Mesenchymal stem cell (in vitro differentiated cells and primary cell): ENCODE measurements around the gene FNBP1.

Experiments used
- DNase-seq: peaks from one replicate; pipeline ENCODE4 v3.0.0-alpha.2; 2013
- H2AFZ ChIP-seq: one replicate; pipeline ENCODE4 v1.6.1; 2013; ENCODE audit warnings: low read depth, mild to moderate bottlenecking, control low read depth, inconsistent platforms, low read length, moderate library complexity
- H2AK5ac ChIP-seq: 2 replicates; pipeline ENCODE4 v1.6.1; 2013; ENCODE audit warnings: low read length, moderate library complexity, mild to moderate bottlenecking, inconsistent platforms; ENCODE audit not compliant: severe bottlenecking
- H2BK120ac ChIP-seq: one replicate; pipeline ENCODE4 v1.6.1; 2013; ENCODE audit warnings: low read depth, mild to moderate bottlenecking, inconsistent platforms, low read length, moderate library complexity
- H2BK12ac ChIP-seq, 2 experiments: one replicate each; pipeline ENCODE4 v1.6.1; 2013; ENCODE audit warnings: inconsistent platforms in 2 of 2, low read length in 2 of 2, mild to moderate bottlenecking in 2 of 2, moderate library complexity in 2 of 2, control low read depth in 1 of 2
- H2BK15ac ChIP-seq: one replicate; pipeline ENCODE4 v1.6.1; 2013; ENCODE audit warnings: mild to moderate bottlenecking, low read depth, inconsistent platforms; ENCODE audit not compliant: poor library complexity, severe bottlenecking
- H2BK5ac ChIP-seq: 2 replicates; pipeline ENCODE4 v1.6.1; 2013; ENCODE audit warnings: low read depth, mild to moderate bottlenecking, low read length, control low read depth, inconsistent platforms; ENCODE audit not compliant: poor library complexity, severe bottlenecking
- H3K14ac ChIP-seq, 2 experiments: one replicate each; pipeline ENCODE4 v1.6.1; 2013; ENCODE audit warnings: inconsistent platforms in 2 of 2, low read length in 2 of 2, control low read depth in 1 of 2, mild to moderate bottlenecking in 1 of 2, moderate library complexity in 1 of 2
- H3K18ac ChIP-seq, 2 experiments: one replicate each; pipeline ENCODE4 v1.6.1; 2013; ENCODE audit warnings: inconsistent platforms in 2 of 2, low read length in 2 of 2, control low read depth in 1 of 2, low read depth in 1 of 2, mild to moderate bottlenecking in 1 of 2
- H3K23ac ChIP-seq, 2 experiments: one replicate each; pipeline ENCODE4 v1.6.1; 2013; ENCODE audit warnings: inconsistent platforms in 2 of 2, low read length in 2 of 2, mild to moderate bottlenecking in 2 of 2, moderate library complexity in 2 of 2, control low read depth in 1 of 2
- H3K27ac ChIP-seq: 2 replicates; pipeline ENCODE4 v1.5.1; 2013; ENCODE audit warnings: mild to moderate bottlenecking, moderate library complexity, low read length, control low read depth, inconsistent platforms; ENCODE audit not compliant: poor library complexity, severe bottlenecking
- H3K27me3 ChIP-seq, 2 experiments: 2 replicates each; pipeline versions ENCODE4 v1.6.1 to v1.7.0; 2013; ENCODE audit warnings: low read length in 2 of 2, mild to moderate bottlenecking in 2 of 2, moderate library complexity in 2 of 2, control low read depth in 1 of 2, inconsistent platforms in 1 of 2; ENCODE audit not compliant: control insufficient read depth in 1 of 2, insufficient read depth in 1 of 2
- H3K36me3 ChIP-seq, 2 experiments: 2 replicates each; pipeline versions ENCODE4 v1.6.1 to v1.7.0; 2013; ENCODE audit warnings: low read length in 2 of 2, control low read depth in 1 of 2, inconsistent platforms in 1 of 2, low read depth in 1 of 2, mild to moderate bottlenecking in 1 of 2; ENCODE audit not compliant: insufficient read depth in 2 of 2, control insufficient read depth in 1 of 2
- H3K4ac ChIP-seq, 2 experiments: one replicate each; pipeline ENCODE4 v1.6.1; 2013; ENCODE audit warnings: inconsistent platforms in 2 of 2, low read length in 2 of 2, mild to moderate bottlenecking in 2 of 2, moderate library complexity in 2 of 2, control low read depth in 1 of 2, low read depth in 1 of 2
- H3K4me1 ChIP-seq: 2 replicates; pipeline ENCODE4 v1.6.1; 2013; ENCODE audit warnings: low read depth, low read length, control low read depth; ENCODE audit not compliant: control insufficient read depth, insufficient read depth
- H3K4me2 ChIP-seq: 2 replicates; pipeline ENCODE4 v1.6.1; 2013; ENCODE audit warnings: low read length, mild to moderate bottlenecking, inconsistent platforms; ENCODE audit not compliant: poor library complexity, severe bottlenecking
- H3K4me3 ChIP-seq, 2 experiments: 2 replicates each; pipeline versions ENCODE4 v1.5.1 to v1.7.0; 2013; ENCODE audit warnings: low read length in 2 of 2, mild to moderate bottlenecking in 2 of 2, control low read depth in 1 of 2, low read depth in 1 of 2; ENCODE audit not compliant: insufficient read depth in 1 of 2
- H3K79me1 ChIP-seq: replicated peaks from 2 replicates; pipeline ENCODE4 v1.6.1; 2013; ENCODE audit warnings: mild to moderate bottlenecking, control low read depth, low read length, inconsistent platforms; ENCODE audit not compliant: poor library complexity, severe bottlenecking
- H3K9ac ChIP-seq: 2 replicates; pipeline ENCODE4 v1.7.0; 2013; ENCODE audit warnings: mild to moderate bottlenecking, low read length, moderate library complexity
- H3K9me3 ChIP-seq: 2 replicates; pipeline ENCODE4 v1.7.0; 2013; ENCODE audit warnings: mild to moderate bottlenecking, low read length; ENCODE audit not compliant: control insufficient read depth
- H4K8ac ChIP-seq: one replicate; pipeline ENCODE4 v1.6.1; 2013; ENCODE audit warnings: inconsistent platforms, mild to moderate bottlenecking, low read length, moderate library complexity
- H4K91ac ChIP-seq: one replicate; pipeline ENCODE4 v1.6.1; 2013; ENCODE audit warnings: mild to moderate bottlenecking, low read length, inconsistent platforms
- WGBS: methylation state at CpG from one replicate; pipeline ENCODE4 v1.1.7; 2013; ENCODE audit warnings: mixed read lengths; 5-methylcytosine and 5-hydroxymethylcytosine counted together

FNBP1 gene

DNA sequence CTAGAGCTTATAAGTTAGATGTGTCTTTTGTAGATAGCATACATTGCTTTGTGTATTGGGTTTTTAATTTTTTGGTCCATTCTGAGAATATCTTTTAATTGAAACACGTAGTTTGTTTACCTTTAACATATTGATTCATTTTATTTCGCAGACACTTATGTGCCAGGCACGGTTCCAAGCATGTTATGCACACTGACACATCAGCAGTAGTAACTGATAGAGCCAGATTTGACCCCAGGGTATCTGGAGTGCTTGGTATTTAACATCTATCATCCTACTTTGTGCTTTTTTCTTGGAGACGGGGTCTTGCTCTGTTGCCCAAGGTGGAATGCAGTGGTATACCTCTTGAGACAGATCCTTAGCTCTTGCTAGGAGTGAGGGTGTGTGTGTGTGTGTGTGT, 135.8 kb downstream of the FNBP1 start:
- Histone ChIP-seq H2AFZ (no peak overlapping the region), H3K27ac (no peak overlapping the region), H3K9ac (no peak overlapping the region), H4K8ac (no peak overlapping the region), H2BK15ac (no peak overlapping the region), H3K27me3 (no peaks in the 10 kb centered on the region), H3K4me1 (peaks cover 5% of the 10 kb centered on the region), H2BK5ac (no peak overlapping the region), H2BK12ac (no peak overlapping the region), H3K4me3 (no peak overlapping the region), H4K91ac (no peak overlapping the region), H2BK120ac (no peak overlapping the region), H3K23ac (no peak overlapping the region), H3K18ac (no peak overlapping the region), H3K14ac (no peak overlapping the region), H3K79me1 (no peaks in the 10 kb centered on the region), H3K4me2 (no peak overlapping the region), H3K4ac (no peak overlapping the region), H2AK5ac (no peak overlapping the region), H3K36me3 (peaks cover 0 to 43% of the 10 kb centered on the region in 2 experiments), H3K9me3 (no peaks in the 10 kb centered on the region)
- WGBS: 97% methylated on average over 3 of the region's 4 CpGs
- DNase-seq: no peak

DNA sequence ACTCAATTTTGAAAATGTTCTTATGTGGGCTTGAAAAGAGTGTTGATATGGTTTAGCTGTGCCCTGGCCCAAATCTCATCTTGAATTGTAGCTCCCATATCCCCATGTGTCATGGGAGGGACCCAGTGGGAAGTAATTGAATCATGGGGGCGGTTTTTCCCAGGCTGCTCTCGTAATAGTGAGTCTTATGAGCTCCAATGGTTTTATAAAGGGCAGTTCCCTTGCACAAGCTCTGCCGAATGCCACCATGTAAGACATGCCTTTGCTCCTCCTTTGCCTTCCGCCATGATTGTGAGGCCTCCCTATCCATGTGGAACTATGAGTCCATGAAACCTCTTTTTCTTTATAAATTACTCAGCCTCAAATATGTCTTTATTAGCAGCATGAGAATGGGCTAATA, 136.7 kb downstream of the FNBP1 start:
- Histone ChIP-seq H3K9me3 (no peaks in the 10 kb centered on the region), H3K27ac (no peak overlapping the region), H3K4me2 (no peak overlapping the region), H3K23ac (no peak overlapping the region), H2AFZ (no peak overlapping the region), H3K27me3 (no peaks in the 10 kb centered on the region), H4K91ac (no peak overlapping the region), H2BK12ac (no peak overlapping the region), H3K18ac (no peak overlapping the region), H3K79me1 (no peaks in the 10 kb centered on the region), H3K4me1 (peaks cover 5% of the 10 kb centered on the region), H2AK5ac (no peak overlapping the region), H3K36me3 (peaks cover 0 to 49% of the 10 kb centered on the region in 2 experiments), H3K4ac (no peak overlapping the region), H2BK15ac (no peak overlapping the region), H3K14ac (no peak overlapping the region), H2BK5ac (no peak overlapping the region), H3K9ac (no peak overlapping the region), H3K4me3 (no peak overlapping the region), H2BK120ac (no peak overlapping the region), H4K8ac (no peak overlapping the region)
- no peak for DNase-seq
- whole genome bisulfite sequencing: 100% methylated on average over 4 of the region's 4 CpGs

DNA sequence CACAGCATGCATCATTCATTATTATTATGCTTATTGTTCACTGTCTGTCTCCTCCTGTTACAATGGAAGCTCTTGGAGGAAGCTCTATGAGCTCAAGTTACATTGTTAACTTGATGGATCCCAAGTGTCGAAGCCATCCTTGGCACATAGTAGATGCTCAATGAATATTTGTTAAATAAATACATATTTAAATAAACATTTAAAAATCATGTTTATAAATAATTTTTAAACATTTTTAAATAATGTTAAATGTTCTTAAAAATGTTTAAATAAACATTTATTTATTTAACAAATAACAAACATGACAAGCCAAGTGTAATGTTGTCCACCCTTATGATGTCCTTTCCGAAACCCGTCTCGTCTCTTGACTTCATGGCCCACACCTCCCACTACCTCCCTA, 138.3 kb downstream of the FNBP1 start:
- Histone ChIP-seq H2BK5ac (no peak overlapping the region), H3K9ac (no peak overlapping the region), H3K79me1 (no peaks in the 10 kb centered on the region), H3K27me3 (no peaks in the 10 kb centered on the region), H3K23ac (no peak overlapping the region), H3K14ac (no peak overlapping the region), H2BK120ac (no peak overlapping the region), H2AFZ (no peak overlapping the region), H3K9me3 (no peaks in the 10 kb centered on the region), H3K4me3 (no peak overlapping the region), H3K36me3 (peaks cover 9 to 62% of the 10 kb centered on the region in 2 experiments), H4K8ac (no peak overlapping the region), H3K27ac (no peak overlapping the region), H3K4ac (no peak overlapping the region), H3K4me2 (no peak overlapping the region), H4K91ac (no peak overlapping the region), H2BK12ac (no peak overlapping the region), H2AK5ac (no peak overlapping the region), H2BK15ac (no peak overlapping the region), H3K4me1 (no peaks in the 10 kb centered on the region), H3K18ac (no peak overlapping the region)
- no peak for DNase-seq
- WGBS: 100% methylated on average over 3 of the region's 4 CpGs

DNA sequence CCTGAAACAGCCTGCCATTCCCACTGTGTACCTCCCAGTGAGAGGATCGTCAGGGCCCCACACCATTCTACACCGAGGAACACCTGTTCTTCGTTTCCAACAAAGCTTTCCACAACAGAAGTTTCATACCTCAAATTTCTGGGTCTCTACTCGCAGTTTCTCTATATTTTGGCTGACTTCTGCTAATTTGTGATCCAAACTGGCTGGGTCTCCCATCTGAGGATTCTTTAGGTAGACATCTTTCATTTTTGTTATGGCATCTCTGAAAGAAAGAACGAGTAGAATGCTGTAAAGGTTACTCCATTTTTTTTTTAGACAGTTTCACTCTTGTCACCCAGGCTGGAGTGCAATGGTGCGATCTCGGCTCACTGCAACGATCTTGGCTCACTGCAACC, 140.3 kb downstream of the FNBP1 start:
- H3K4ac ChIP-seq: no peak overlapping the region
- no peak for DNase-seq
- WGBS: 96% methylated on average over 8 of the region's 8 CpGs

More for the DNA sequence above, 140.3 kb downstream of the FNBP1 start:
- H3K4me2 ChIP-seq: no peak overlapping the region
- H3K9me3 ChIP-seq: no peaks in the 10 kb centered on the region
- H3K14ac ChIP-seq: no peak overlapping the region
- H3K27me3 ChIP-seq: no peaks in the 10 kb centered on the region
- H2BK120ac ChIP-seq: no peak overlapping the region
- no peak overlapping the region for H2BK15ac ChIP-seq
- H3K4me1 ChIP-seq: no peaks in the 10 kb centered on the region
- no peak overlapping the region for H2AK5ac ChIP-seq
- H3K4me3 ChIP-seq: no peak overlapping the region
- H3K18ac ChIP-seq: no peak overlapping the region
- no peak overlapping the region for H4K8ac ChIP-seq
- H2AFZ ChIP-seq: no peak overlapping the region
- H3K79me1 ChIP-seq: no peaks in the 10 kb centered on the region
- no peak overlapping the region for H4K91ac ChIP-seq
- no peak overlapping the region for H3K23ac ChIP-seq
- H3K9ac ChIP-seq: no peak overlapping the region
- H3K27ac ChIP-seq: no peak overlapping the region
- no peak overlapping the region for H2BK5ac ChIP-seq
- H2BK12ac ChIP-seq: no peak overlapping the region
- peaks cover 9 to 71% of the 10 kb centered on the region in 2 experiments for H3K36me3 ChIP-seq
